Stimulated activated memory B cell treated with anti-CD40 and anti-IgM and Interleukin-4, amounts not matched to agents 10 μg/mL and 1 μg/mL and 100 μg/mL, for 72 hours (primary cell): Measurements from ENCODE around the gene CASR.

Experiments used
- ATAC-seq: fragments of 150-1000 bp; cut with Tn5 transposase; 2 replicates; pipeline ENCODE4 v1.10.0; 2021
- H3K27ac Mint-ChIP-seq: one replicate; pipeline ENCODE4 v1.8.0; 2022; ENCODE audit warnings: mild to moderate bottlenecking, mixed read lengths
- H3K27me3 Mint-ChIP-seq: one replicate; pipeline ENCODE4 v1.8.0; 2022; ENCODE audit warnings: mixed read lengths
- H3K36me3 Mint-ChIP-seq: one replicate; pipeline ENCODE4 v1.8.0; 2022; ENCODE audit warnings: mixed read lengths
- H3K4me1 Mint-ChIP-seq: one replicate; pipeline ENCODE4 v1.8.0; 2022; ENCODE audit warnings: mixed read lengths
- H3K4me3 Mint-ChIP-seq: one replicate; pipeline ENCODE4 v1.8.0; 2022; ENCODE audit warnings: mild to moderate bottlenecking, moderate library complexity, mixed read lengths
- H3K9me3 Mint-ChIP-seq: one replicate; pipeline ENCODE4 v1.8.0; 2022; ENCODE audit warnings: mixed read lengths

The CASR gene

GRCh38 chr3:122233101-122233952 is 49.9 kb downstream of the CASR start:
- H3K27ac Mint-ChIP-seq = peak overlapping the region; percentile 70
- no peaks in the 10 kb centered on the region for H3K36me3 Mint-ChIP-seq
- H3K9me3 Mint-ChIP-seq = no peaks in the 10 kb centered on the region
- peak; percentile 88 for ATAC-seq
- H3K4me3 Mint-ChIP-seq = peak overlapping the region; percentile 54
- H3K4me1 Mint-ChIP-seq = peaks cover 36% of the 10 kb centered on the region
- no peaks in the 10 kb centered on the region for H3K27me3 Mint-ChIP-seq

DNA sequence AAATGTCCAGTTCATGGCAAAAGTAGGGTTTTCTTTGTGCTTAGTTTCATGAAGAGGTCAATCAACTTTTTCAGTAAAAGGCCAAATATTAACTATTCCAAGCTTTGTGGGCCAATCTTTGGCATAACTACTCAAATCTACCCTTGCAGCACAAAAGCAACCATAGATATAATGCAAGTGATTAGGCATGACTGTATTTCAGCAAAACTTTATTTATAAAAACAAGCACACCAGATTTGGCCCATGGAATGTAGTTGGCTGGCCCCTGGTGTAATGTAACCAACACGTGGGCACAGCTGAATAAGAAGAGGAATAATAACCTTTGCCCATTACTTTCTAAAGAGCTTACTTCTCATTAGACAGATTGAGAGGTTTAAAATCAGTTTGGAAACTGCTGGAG is 50.6 kb downstream of the CASR start:
- H3K27me3 Mint-ChIP-seq = no peaks in the 10 kb centered on the region
- H3K9me3 Mint-ChIP-seq = no peaks in the 10 kb centered on the region
- peaks cover 36% of the 10 kb centered on the region for H3K4me1 Mint-ChIP-seq
- no peaks in the 10 kb centered on the region for H3K36me3 Mint-ChIP-seq
- ATAC-seq = no peak
- peak overlapping the region; percentile 9 for H3K4me3 Mint-ChIP-seq
- peak overlapping the region; percentile 70 for H3K27ac Mint-ChIP-seq

- Mint-ChIP-seq H3K4me1 (peaks cover 36% of the 10 kb centered on the region), H3K27ac (peak overlapping the region; percentile 70), H3K9me3 (no peaks in the 10 kb centered on the region), H3K27me3 (no peaks in the 10 kb centered on the region), H3K4me3 (no peak overlapping the region), H3K36me3 (no peaks in the 10 kb centered on the region)
- ATAC-seq = no peak
Observed at GRCh38 chr3:122235147-122235546, 51.7 kb downstream of the CASR start.

GRCh38 chr3:122239112-122239511 is 55.6 kb downstream of the CASR start:
- H3K27me3 Mint-ChIP-seq = peaks cover 9% of the 10 kb centered on the region
- H3K36me3 Mint-ChIP-seq = no peaks in the 10 kb centered on the region
- no peak for ATAC-seq
- peaks cover 13% of the 10 kb centered on the region for H3K4me1 Mint-ChIP-seq
- no peak overlapping the region for H3K4me3 Mint-ChIP-seq
- no peak overlapping the region for H3K27ac Mint-ChIP-seq
- no peaks in the 10 kb centered on the region for H3K9me3 Mint-ChIP-seq

- Mint-ChIP-seq H3K36me3 (no peaks in the 10 kb centered on the region), H3K27ac (peak overlapping the region; percentile 60), H3K4me3 (peak overlapping the region; percentile 62)
Observed at GRCh38 chr3:122245513-122246174, 62.2 kb downstream of the CASR start.

DNA sequence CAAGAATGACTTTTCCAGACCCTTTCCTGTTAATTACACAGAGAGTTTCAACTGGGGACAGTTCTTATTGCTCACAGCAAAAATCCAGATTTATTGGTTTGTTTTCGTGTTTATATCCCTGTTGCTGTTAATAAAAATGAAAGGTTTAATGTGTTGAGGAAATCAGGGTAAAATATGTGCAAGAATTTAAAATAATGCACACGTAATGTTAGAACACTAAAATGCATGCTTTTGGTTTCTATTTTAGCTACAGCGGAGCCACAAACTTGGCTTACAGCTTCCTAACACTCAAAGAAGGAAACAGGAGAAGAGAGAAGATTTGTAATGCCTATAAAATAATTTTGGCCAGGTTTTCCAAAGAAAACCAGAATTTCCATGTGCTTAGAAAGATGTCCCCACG is 62.7 kb downstream of the CASR start:
- H3K27ac Mint-ChIP-seq = peak overlapping the region; percentile 60
- H3K36me3 Mint-ChIP-seq = no peaks in the 10 kb centered on the region
- peak overlapping the region; percentile 62 for H3K4me3 Mint-ChIP-seq
- peaks cover 24% of the 10 kb centered on the region for H3K4me1 Mint-ChIP-seq
- peaks cover 1% of the 10 kb centered on the region for H3K27me3 Mint-ChIP-seq
- H3K9me3 Mint-ChIP-seq = no peaks in the 10 kb centered on the region
- ATAC-seq = no peak

More at GRCh38 chr3:122245513-122246174, 62.2 kb downstream of the CASR start:
- ATAC-seq = peak; percentile 63
- peaks cover 24% of the 10 kb centered on the region for H3K4me1 Mint-ChIP-seq
- H3K9me3 Mint-ChIP-seq = no peaks in the 10 kb centered on the region
- H3K27me3 Mint-ChIP-seq = peaks cover 7% of the 10 kb centered on the region

- H3K9me3 Mint-ChIP-seq = no peaks in the 10 kb centered on the region
- peak overlapping the region; percentile 60 for H3K27ac Mint-ChIP-seq
- no peaks in the 10 kb centered on the region for H3K27me3 Mint-ChIP-seq
- no peak overlapping the region for H3K4me3 Mint-ChIP-seq
- peaks cover 35% of the 10 kb centered on the region for H3K4me1 Mint-ChIP-seq
- peak; percentile 54 for ATAC-seq
- no peaks in the 10 kb centered on the region for H3K36me3 Mint-ChIP-seq
Observed at GRCh38 chr3:122247087-122247824, 63.8 kb downstream of the CASR start.

DNA sequence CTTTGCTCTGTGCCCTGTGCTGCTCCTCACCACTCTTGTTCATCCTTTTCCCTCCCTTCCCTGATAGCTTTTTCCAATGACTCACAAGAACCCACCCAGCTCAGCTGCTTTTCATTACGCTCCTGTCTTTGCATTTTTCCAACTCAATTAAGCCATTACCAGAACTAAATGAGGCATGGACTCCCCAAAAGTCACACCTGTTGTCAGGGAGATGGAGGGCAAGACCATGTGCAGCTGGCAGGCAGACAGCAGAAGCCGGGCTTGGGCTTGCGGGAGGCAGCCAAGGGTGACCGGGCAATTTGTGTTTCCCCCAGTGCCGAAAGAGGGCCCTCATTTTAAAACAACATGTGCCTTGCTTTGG is 64.3 kb downstream of the CASR start:
- Mint-ChIP-seq H3K4me1 (peaks cover 39% of the 10 kb centered on the region), H3K36me3 (no peaks in the 10 kb centered on the region), H3K9me3 (no peaks in the 10 kb centered on the region), H3K27ac (peak overlapping the region; percentile 60), H3K27me3 (no peaks in the 10 kb centered on the region), H3K4me3 (no peak overlapping the region)
- ATAC-seq = peak; percentile 87

- no peaks in the 10 kb centered on the region for H3K36me3 Mint-ChIP-seq
- peak overlapping the region; percentile 11 for H3K27ac Mint-ChIP-seq
- no peaks in the 10 kb centered on the region for H3K27me3 Mint-ChIP-seq
- H3K4me1 Mint-ChIP-seq = peaks cover 39% of the 10 kb centered on the region
- no peak for ATAC-seq
- H3K4me3 Mint-ChIP-seq = no peak overlapping the region
- H3K9me3 Mint-ChIP-seq = no peaks in the 10 kb centered on the region
Observed at GRCh38 chr3:122251428-122251827, 68.0 kb downstream of the CASR start.

DNA sequence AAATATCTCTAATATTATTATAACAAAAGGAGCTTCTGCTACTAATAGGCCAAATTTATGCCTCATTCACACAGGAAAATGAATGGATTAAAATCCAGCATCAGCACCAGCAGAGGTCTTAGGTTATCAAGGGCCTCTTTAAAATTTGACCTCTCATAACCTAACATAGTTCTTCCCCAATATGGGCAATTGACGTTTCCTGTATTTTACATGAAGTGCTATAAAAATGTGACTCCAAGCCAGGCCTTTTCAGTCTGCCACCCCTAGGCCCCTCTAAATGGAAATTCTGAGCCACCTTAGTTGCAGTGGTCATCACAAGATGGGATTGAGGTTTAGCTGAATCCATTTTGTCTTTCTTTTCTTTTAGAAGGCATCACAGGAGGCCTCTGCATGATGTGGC is 70.1 kb downstream of the CASR start:
- Mint-ChIP-seq H3K4me3 (no peak overlapping the region), H3K27me3 (no peaks in the 10 kb centered on the region), H3K36me3 (no peaks in the 10 kb centered on the region), H3K27ac (no peak overlapping the region), H3K4me1 (peaks cover 27% of the 10 kb centered on the region), H3K9me3 (no peaks in the 10 kb centered on the region)
- ATAC-seq = no peak

GRCh38 chr3:122255757-122256439 is 72.4 kb downstream of the CASR start:
- peak overlapping the region; percentile 27 for H3K27ac Mint-ChIP-seq

GRCh38 chr3:122257644-122258364 is 74.3 kb downstream of the CASR start:
- no peak overlapping the region for H3K27ac Mint-ChIP-seq

More at GRCh38 chr3:122255757-122256439, 72.4 kb downstream of the CASR start:
- Mint-ChIP-seq H3K27me3 (no peaks in the 10 kb centered on the region), H3K4me1 (peaks cover 36% of the 10 kb centered on the region), H3K9me3 (no peaks in the 10 kb centered on the region), H3K4me3 (no peak overlapping the region), H3K36me3 (no peaks in the 10 kb centered on the region)
- ATAC-seq = peak; percentile 77

DNA sequence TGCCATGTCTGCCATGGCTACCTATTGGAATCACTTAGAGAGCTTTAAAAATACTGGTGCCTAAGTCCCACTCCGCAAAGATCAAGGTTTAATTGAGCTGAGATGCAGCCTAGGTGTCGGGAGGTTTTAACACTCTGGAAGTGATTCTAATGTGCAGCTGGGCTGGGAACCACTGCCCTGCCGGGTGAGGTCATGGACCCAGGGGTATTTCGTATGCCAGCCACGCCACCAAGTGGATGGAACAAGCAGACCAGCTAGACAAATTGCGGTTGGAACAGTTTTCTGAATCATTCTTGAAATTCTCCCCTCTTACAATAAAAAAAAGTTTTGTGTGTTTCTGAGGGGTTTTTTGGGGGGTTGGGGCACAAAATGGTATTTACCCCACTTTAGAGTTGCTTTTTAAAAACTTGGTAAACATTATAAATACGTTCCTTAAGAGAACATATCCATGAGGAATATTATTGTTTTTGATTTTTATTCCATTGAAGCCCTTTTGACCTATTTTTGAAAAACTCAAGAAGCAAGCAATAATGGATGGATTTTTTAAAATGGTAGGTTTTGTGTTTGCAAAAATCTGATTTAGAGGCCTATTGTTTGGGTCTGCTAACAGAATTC is 75.4 kb downstream of the CASR start:
- ATAC-seq = peak; percentile 87
- Mint-ChIP-seq H3K4me1 (peaks cover 29% of the 10 kb centered on the region), H3K27ac (peak overlapping the region; percentile 17), H3K9me3 (no peaks in the 10 kb centered on the region), H3K4me3 (no peak overlapping the region), H3K27me3 (no peaks in the 10 kb centered on the region), H3K36me3 (no peaks in the 10 kb centered on the region)

More at GRCh38 chr3:122257644-122258364, 74.3 kb downstream of the CASR start:
- H3K9me3 Mint-ChIP-seq = no peaks in the 10 kb centered on the region
- H3K4me1 Mint-ChIP-seq = peaks cover 22% of the 10 kb centered on the region
- H3K36me3 Mint-ChIP-seq = no peaks in the 10 kb centered on the region
- H3K27me3 Mint-ChIP-seq = no peaks in the 10 kb centered on the region
- H3K4me3 Mint-ChIP-seq = no peak overlapping the region
- no peak for ATAC-seq

DNA sequence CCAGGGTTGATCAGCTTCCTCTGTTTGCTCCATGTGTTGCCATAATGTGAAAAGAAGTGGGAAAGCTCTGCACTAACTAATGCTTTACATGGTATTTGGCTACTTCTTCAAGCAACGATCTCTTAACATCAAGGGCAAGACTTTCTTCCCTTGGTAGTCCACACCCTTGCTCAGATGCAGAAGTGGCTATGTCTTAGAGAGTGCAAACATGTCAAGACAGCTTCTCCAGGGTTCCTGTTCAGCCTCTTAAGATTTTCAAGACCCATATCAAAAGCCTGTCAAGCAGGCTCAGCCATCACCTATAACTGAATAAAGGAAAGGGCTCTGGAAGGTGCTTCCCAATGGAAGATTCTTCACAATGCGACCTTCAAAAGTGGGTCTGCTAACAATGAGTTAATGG is 76.7 kb downstream of the CASR start:
- H3K4me3 Mint-ChIP-seq = no peak overlapping the region
- peaks cover 42% of the 10 kb centered on the region for H3K4me1 Mint-ChIP-seq
- no peaks in the 10 kb centered on the region for H3K27me3 Mint-ChIP-seq
- no peak overlapping the region for H3K27ac Mint-ChIP-seq
- ATAC-seq = no peak
- H3K36me3 Mint-ChIP-seq = no peaks in the 10 kb centered on the region
- peaks cover 4% of the 10 kb centered on the region for H3K9me3 Mint-ChIP-seq
